B cell (primary cell): ENCODE data around the gene CACNA1G.

ENCODE experiments used
- CTCF ChIP-seq: fragments of 200-600 bp; IDR thresholded peaks from one replicate; pipeline ENCODE4 v1.8.0; 2022; ENCODE audit warnings: antibody characterized with exemption, mild to moderate bottlenecking
- EZH2 ChIP-seq: IDR thresholded peaks from 2 replicates; pipeline ENCODE4 v1.6.1; 2012; ENCODE audit warnings: borderline replicate concordance, low read depth, mild to moderate bottlenecking, moderate library complexity, low read length; ENCODE audit not compliant: insufficient read depth, poor library complexity, severe bottlenecking

GRCh38 chr17:50664788-50665458, 104.4 kb downstream of the CACNA1G start:
- no peak for TF ChIP-seq EZH2
- no peak for TF ChIP-seq CTCF
